PFSK-1 (cell line): ENCODE measurements around the gene GLT6D1.

Experiments used
- FOXP2 ChIP-seq: optimal IDR thresholded peaks from 2 replicates; pipeline ENCODE3; 2011; ENCODE audit warnings: borderline replicate concordance, control low read depth, inconsistent platforms; ENCODE audit not compliant: insufficient read depth; ENCODE audit errors: extremely low read length, extremely low read depth
- POLR2AphosphoS5 ChIP-seq: IDR thresholded peaks from 2 replicates; pipeline ENCODE4 v1.6.1; 2012; ENCODE audit warnings: low read depth, mild to moderate bottlenecking, control low read depth, low read length, moderate library complexity
- SIN3A ChIP-seq: IDR thresholded peaks from 2 replicates; pipeline ENCODE4 v1.6.1; 2012; ENCODE audit warnings: mild to moderate bottlenecking, low read length, moderate library complexity, borderline replicate concordance; ENCODE audit not compliant: insufficient read depth
- TAF1 ChIP-seq: IDR thresholded peaks from 2 replicates; pipeline ENCODE4 v1.6.1; 2012; ENCODE audit warnings: low read length, control low read depth, borderline replicate concordance; ENCODE audit not compliant: insufficient read depth
- TF ChIP-seq, protein P1 (sequence below), 2 experiments: IDR thresholded peaks; 2 replicates each; pipeline versions ENCODE4 v1.6.1 to v1.8.0; 2011 to 2012; ENCODE audit warnings: low read depth in 2 of 2, low read length in 2 of 2, control low read depth in 1 of 2, inconsistent platforms in 1 of 2, mild to moderate bottlenecking in 1 of 2, moderate library complexity in 1 of 2; ENCODE audit not compliant: insufficient read depth in 1 of 2

The GLT6D1 gene

DNA sequence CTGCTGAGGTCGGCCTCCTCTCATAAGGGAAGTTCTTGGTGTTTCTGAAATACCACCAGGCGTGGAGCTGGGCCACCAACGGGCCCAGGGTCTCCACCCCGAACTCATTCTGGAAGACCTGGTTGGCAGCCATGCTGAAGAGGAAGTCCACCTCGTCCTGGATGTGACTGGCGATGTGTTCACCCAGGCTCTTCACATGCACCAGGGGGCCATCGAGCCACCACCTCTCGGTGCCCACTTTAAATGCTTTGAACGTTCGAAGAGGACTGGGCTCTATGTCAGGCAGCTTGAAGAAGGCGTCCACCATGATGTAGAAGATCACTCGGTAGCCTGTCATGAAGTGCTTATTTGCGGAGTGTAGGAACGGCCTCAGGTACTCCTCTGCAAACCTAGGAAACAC, 15.1 kb downstream of the GLT6D1 start:
- TF ChIP-seq, protein P1, sequence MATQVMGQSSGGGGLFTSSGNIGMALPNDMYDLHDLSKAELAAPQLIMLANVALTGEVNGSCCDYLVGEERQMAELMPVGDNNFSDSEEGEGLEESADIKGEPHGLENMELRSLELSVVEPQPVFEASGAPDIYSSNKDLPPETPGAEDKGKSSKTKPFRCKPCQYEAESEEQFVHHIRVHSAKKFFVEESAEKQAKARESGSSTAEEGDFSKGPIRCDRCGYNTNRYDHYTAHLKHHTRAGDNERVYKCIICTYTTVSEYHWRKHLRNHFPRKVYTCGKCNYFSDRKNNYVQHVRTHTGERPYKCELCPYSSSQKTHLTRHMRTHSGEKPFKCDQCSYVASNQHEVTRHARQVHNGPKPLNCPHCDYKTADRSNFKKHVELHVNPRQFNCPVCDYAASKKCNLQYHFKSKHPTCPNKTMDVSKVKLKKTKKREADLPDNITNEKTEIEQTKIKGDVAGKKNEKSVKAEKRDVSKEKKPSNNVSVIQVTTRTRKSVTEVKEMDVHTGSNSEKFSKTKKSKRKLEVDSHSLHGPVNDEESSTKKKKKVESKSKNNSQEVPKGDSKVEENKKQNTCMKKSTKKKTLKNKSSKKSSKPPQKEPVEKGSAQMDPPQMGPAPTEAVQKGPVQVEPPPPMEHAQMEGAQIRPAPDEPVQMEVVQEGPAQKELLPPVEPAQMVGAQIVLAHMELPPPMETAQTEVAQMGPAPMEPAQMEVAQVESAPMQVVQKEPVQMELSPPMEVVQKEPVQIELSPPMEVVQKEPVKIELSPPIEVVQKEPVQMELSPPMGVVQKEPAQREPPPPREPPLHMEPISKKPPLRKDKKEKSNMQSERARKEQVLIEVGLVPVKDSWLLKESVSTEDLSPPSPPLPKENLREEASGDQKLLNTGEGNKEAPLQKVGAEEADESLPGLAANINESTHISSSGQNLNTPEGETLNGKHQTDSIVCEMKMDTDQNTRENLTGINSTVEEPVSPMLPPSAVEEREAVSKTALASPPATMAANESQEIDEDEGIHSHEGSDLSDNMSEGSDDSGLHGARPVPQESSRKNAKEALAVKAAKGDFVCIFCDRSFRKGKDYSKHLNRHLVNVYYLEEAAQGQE (IDR thresholded peaks at IDR 0.05; ENCODE audit: insufficient read depth in 1 of 2, low read depth in 2 of 2, low read length in 2 of 2), result no peak
- TF ChIP-seq SIN3A (no peak), POLR2AphosphoS5 (no peak), TAF1 (no peak), FOXP2 (no peak)

DNA sequence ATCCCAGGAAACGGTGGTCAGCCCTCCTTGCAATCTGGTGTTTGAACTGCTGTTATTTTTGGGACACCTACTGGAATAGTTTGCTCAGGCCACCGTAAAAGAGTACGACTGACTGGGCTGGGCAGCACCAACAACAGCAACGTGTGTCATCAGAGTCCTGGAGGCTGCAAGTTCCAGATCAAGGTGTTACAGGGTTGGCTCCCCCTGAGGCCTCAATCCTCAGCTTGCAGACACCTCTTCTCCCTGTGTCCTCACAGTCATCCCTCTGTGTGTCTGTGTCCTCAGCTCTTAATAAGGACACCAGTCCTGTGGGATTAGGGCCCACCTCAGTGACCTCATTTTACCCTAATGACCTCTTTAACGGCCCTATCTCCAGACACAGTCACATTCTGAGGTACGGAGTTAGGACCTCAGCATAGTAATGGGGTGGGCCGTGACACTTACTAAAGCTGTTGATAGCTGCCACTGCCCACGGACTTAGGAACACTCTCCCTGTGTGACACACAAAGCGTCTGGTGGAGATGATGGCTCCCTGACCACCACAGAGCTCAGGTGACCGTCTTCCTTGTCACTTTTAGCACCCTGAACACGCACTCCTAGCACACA, 16.8 kb downstream of the GLT6D1 start:
- TF ChIP-seq, protein P1 (IDR thresholded peaks at IDR 0.05; ENCODE audit: insufficient read depth in 1 of 2, low read depth in 2 of 2, low read length in 2 of 2), result no peak
- TF ChIP-seq TAF1 (no peak), FOXP2 (no peak), SIN3A (no peak), POLR2AphosphoS5 (no peak)

DNA sequence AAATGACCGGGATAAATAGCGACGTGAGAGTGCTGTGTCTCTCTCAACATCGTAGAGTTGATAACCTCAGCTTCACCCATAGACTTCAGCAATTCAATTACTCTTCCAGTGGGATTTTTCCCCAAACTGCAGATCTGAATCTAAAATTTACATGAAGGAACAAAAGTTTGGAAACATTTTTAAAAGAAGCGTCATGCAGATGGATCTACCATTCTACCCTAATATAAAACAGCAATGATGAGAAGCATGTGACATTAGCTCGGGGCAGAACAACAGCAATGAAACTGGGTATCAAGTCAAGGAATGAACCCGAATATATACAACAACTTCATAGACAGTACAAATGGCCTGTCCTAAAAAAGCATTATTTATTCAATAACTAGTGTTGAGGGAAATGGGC, 18.8 kb downstream of the GLT6D1 start:
- no peak for TF ChIP-seq SIN3A
- TF ChIP-seq POLR2AphosphoS5, result no peak
- no peak for TF ChIP-seq FOXP2
- TF ChIP-seq TAF1, result no peak
- TF ChIP-seq, protein P1 (IDR thresholded peaks at IDR 0.05; ENCODE audit: insufficient read depth in 1 of 2, low read depth in 2 of 2, low read length in 2 of 2), result no peak

DNA sequence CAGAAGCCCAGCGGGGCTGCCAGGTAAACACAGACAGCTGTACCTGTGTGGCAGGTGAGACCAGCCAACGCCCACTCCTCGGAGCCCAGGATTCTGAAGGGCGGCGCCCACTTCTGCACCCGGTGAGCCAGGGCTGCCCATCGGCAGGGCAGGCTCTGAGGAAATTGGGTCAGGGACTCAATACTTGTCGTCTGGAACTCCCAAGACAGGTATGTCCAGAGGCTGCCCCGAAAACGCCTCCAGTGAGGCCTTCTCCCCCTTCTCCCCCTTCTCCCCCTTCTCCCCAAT, 19.8 kb downstream of the GLT6D1 start:
- TF ChIP-seq TAF1 (no peak), SIN3A (no peak), POLR2AphosphoS5 (no peak), FOXP2 (no peak)
- TF ChIP-seq, protein P1 (IDR thresholded peaks at IDR 0.05; ENCODE audit: insufficient read depth in 1 of 2, low read depth in 2 of 2, low read length in 2 of 2), result no peak

DNA sequence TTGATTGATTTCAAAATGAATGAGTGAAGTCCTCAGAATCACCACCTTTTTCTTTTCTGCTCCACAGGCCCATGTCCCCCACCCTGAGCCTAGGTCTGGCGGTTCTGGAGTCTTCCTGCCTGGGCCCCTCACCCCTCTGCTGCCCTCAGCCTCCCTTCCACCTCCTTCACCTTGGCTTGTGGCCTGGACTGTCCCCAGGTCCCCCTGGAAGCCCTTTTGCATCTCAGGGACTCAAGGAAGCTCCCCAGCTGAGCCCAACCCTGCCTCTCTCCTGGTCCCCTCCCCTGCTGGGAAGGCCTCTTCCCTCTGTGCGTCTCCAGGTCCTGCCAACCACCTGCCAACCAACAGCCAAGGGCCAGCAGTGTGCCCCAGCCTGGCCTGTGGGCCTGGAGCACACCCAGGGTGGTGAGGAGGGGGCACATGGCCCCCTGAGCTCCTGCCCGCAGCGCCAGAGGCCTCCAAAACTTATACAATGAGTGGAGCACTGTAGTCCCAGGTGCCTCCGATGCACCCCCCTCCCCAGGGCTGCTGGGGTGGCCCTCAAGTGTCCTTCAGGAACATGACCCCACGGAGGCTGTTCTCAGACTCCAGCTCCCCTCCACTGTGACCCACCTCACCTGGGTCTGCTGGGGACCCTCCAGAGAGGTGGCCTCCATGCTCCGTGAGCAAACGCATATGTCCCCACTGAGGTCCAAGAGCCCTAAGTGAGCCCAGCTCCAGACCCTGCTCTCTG, 20.3 kb downstream of the GLT6D1 start:
- no peak for TF ChIP-seq POLR2AphosphoS5
- TF ChIP-seq, protein P1 (IDR thresholded peaks at IDR 0.05; ENCODE audit: insufficient read depth in 1 of 2, low read depth in 2 of 2, low read length in 2 of 2), result no peak
- no peak for TF ChIP-seq SIN3A
- no peak for TF ChIP-seq TAF1
- TF ChIP-seq FOXP2, result no peak
